GM12878 (cell line): Measurements from ENCODE around the gene LMO2. TPM values are rescaled to one million over a fixed set of nuclear protein-coding genes. Genes with fewer than 3 reads are reported as not detected.

ENCODE experiments used
- BHLHE40 ChIP-seq, 2 experiments: fragments of 450-650 bp in 1 of 2; IDR thresholded peaks; 2 replicates each; pipeline ENCODE4 v1.6.1; 2011 to 2017; ENCODE audit warnings: low read depth in 2 of 2, borderline replicate concordance in 1 of 2, improper control_type of control experiment in 1 of 2, low read length in 1 of 2, mild to moderate bottlenecking in 1 of 2
- CBX5 ChIP-seq: sonication (generic); IDR thresholded peaks from 2 replicates; pipeline ENCODE4 v1.6.1; 2016; ENCODE audit warnings: low read depth, moderate library complexity, mild to moderate bottlenecking, inconsistent platforms
- CEBPB ChIP-seq, 2 experiments: fragments of 150-350 bp in 1 of 2; IDR thresholded peaks; 2 replicates each; pipeline ENCODE4 v1.6.1; 2012 to 2014; ENCODE audit warnings: low read depth in 2 of 2, low read length in 2 of 2, borderline replicate concordance in 1 of 2, inconsistent platforms in 1 of 2
- EGR1 ChIP-seq, 2 experiments: IDR thresholded peaks; 1 replicate in 1 of 2; 2 replicates in 1 of 2; pipeline ENCODE4 v1.6.1; 2011 to 2012; ENCODE audit warnings: low read depth in 2 of 2, low read length in 2 of 2, borderline replicate concordance in 1 of 2, mild to moderate bottlenecking in 1 of 2, moderate library complexity in 1 of 2
- HDAC6 ChIP-seq: fragments of 200-600 bp; sonication (generic); IDR thresholded peaks from one replicate; pipeline ENCODE4 v1.8.0; 2017; ENCODE audit warnings: antibody characterized with exemption; ENCODE audit not compliant: unreplicated experiment
- IKZF2 ChIP-seq, 2 experiments: fragments of 450-650 bp; IDR thresholded peaks; 2 replicates each; pipeline ENCODE4 v1.6.1; 2017; ENCODE audit warnings: mild to moderate bottlenecking in 2 of 2, moderate library complexity in 2 of 2
- MTA2 ChIP-seq: fragments of 450-650 bp; IDR thresholded peaks from 2 replicates; pipeline ENCODE4 v1.6.1; 2016; ENCODE audit warnings: low read depth, mild to moderate bottlenecking, moderate library complexity
- MYC ChIP-seq: IDR thresholded peaks from 2 replicates; pipeline ENCODE4 v1.6.1; 2011; ENCODE audit warnings: mild to moderate bottlenecking, low read length, moderate library complexity, inconsistent platforms; ENCODE audit not compliant: insufficient read depth, insufficient replicate concordance, insufficient read length, severe bottlenecking
- NR2F1 ChIP-seq: fragments of 450-650 bp; conservative IDR thresholded peaks from 2 replicates; pipeline ENCODE4 v1.6.1; 2017; ENCODE audit warnings: mild to moderate bottlenecking
- PAX8 ChIP-seq: fragments of 450-650 bp; IDR thresholded peaks from 2 replicates; pipeline ENCODE4 v1.6.1; 2017; ENCODE audit warnings: mild to moderate bottlenecking, moderate library complexity
- POU2F2 ChIP-seq: IDR thresholded peaks from 3 replicates; pipeline ENCODE4 v1.6.1; 2011; ENCODE audit warnings: low read depth, mild to moderate bottlenecking, low read length, borderline replicate concordance
- RELA ChIP-seq: fragments of 450-650 bp; IDR thresholded peaks from 2 replicates; pipeline ENCODE4 v1.8.0; 2014; ENCODE audit warnings: borderline replicate concordance; ENCODE audit not compliant: partially characterized antibody
- TAF1 ChIP-seq: IDR thresholded peaks from 2 replicates; pipeline ENCODE4 v1.6.1; 2011; ENCODE audit warnings: mild to moderate bottlenecking, low read depth, low read length, borderline replicate concordance
- YBX1 ChIP-seq: fragments of 450-650 bp; IDR thresholded peaks from 2 replicates; pipeline ENCODE4 v1.6.1; 2016; ENCODE audit warnings: antibody characterized with exemption
- ZNF687 ChIP-seq: fragments of 450-650 bp; IDR thresholded peaks from 2 replicates; pipeline ENCODE4 v1.6.1; 2017; ENCODE audit warnings: mild to moderate bottlenecking, moderate library complexity
- polyA plus RNA-seq, 11 experiments: library from polyadenylated mRNA; depleted of rRNA in 4 of 11; unstranded in 6 of 11; stranded (reverse) in 5 of 11; fragments of >200 nt; fragmentation: Nextera tagmentation in 4 of 11; fragmentation: Illumina TruSeq in 1 of 11; extraction: Ambion mirVana in 4 of 11; extraction: Trizol in 1 of 11; gene quantifications; 1 replicate in 1 of 11; 2 replicates in 10 of 11; pipeline versions ENCODE4 v1.2.1 to v1.2.3, GENCODE V29; 2011 to 2016; ENCODE audit warnings: inconsistent platforms in 2 of 11, missing spikeins in 2 of 11, low read depth in 1 of 11
- total RNA-seq, 4 experiments: library from RNA; depleted of rRNA in 3 of 4; stranded (reverse); fragments of >200 nt in 3 of 4; fragmentation: Illumina TruSeq in 1 of 4; extraction: Trizol in 1 of 4; gene quantifications; 2 replicates each; pipeline versions ENCODE4 v1.2.1 to v1.2.3, GENCODE V29; 2013 to 2021
- TF ChIP-seq, protein P1 (sequence below): IDR thresholded peaks from 2 replicates; pipeline ENCODE4 v1.6.1; 2012; ENCODE audit warnings: mild to moderate bottlenecking, low read depth, low read length
- TF ChIP-seq, protein P2 (sequence below): IDR thresholded peaks from 2 replicates; pipeline ENCODE4 v1.6.1; 2011; ENCODE audit warnings: mild to moderate bottlenecking, low read depth, low read length, moderate library complexity; ENCODE audit not compliant: insufficient replicate concordance
- TF ChIP-seq, protein P3 (sequence below): IDR thresholded peaks from 2 replicates; pipeline ENCODE4 v1.6.1; 2012; ENCODE audit warnings: low read depth, low read length, improper control_type of control experiment

LMO2 gene
- total and polyA plus RNA-seq, 10 of the 15 experiments (the other 5 are each of a cell fraction or from before 2014, with no cell fraction given) = 0.29 to 1.9 (median 1.1) TPM; not detected in 1

DNA sequence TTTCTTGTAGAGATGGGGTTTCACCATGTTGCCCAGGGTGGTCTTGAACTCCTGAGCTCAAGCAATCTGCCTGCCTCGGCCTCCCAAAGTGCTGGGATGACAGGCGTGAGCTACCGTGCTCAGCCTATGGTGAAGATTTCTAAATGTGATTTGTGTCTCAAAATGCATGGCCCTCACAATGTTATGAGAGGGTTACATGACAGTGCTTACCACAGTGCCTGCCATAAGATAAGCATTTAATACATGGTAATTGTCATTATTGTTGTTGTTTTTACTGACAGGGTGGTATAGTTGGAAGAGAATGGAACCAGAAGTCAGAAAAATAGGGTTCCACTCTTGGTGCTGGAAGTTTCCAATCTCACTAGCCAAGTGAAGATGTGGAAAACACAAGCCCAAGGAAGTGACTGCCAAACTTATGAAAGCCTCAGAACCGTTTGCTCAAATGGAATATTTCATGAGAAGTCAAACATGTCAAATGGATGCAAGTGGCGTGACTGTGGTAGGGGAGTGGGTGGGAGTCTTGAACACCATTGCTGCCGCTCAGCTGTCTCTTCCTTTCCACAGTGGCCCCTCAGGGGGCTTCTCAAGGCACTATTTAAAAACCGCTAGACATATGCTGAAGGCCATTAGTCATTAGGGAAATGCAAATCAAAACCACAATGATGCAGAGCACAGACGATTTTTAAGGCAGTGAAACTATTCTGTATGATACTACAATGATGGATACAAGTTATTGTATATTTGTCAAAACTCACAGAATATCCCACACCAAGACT lies 29.1 kb upstream of the LMO2 start (continued):
- TF ChIP-seq, protein P1, sequence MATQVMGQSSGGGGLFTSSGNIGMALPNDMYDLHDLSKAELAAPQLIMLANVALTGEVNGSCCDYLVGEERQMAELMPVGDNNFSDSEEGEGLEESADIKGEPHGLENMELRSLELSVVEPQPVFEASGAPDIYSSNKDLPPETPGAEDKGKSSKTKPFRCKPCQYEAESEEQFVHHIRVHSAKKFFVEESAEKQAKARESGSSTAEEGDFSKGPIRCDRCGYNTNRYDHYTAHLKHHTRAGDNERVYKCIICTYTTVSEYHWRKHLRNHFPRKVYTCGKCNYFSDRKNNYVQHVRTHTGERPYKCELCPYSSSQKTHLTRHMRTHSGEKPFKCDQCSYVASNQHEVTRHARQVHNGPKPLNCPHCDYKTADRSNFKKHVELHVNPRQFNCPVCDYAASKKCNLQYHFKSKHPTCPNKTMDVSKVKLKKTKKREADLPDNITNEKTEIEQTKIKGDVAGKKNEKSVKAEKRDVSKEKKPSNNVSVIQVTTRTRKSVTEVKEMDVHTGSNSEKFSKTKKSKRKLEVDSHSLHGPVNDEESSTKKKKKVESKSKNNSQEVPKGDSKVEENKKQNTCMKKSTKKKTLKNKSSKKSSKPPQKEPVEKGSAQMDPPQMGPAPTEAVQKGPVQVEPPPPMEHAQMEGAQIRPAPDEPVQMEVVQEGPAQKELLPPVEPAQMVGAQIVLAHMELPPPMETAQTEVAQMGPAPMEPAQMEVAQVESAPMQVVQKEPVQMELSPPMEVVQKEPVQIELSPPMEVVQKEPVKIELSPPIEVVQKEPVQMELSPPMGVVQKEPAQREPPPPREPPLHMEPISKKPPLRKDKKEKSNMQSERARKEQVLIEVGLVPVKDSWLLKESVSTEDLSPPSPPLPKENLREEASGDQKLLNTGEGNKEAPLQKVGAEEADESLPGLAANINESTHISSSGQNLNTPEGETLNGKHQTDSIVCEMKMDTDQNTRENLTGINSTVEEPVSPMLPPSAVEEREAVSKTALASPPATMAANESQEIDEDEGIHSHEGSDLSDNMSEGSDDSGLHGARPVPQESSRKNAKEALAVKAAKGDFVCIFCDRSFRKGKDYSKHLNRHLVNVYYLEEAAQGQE = no peak
- TF ChIP-seq RELA (no peak), IKZF2 (IDR thresholded peaks at IDR 0.05) (peak; percentile 72 to 74), BHLHE40 (IDR thresholded peaks at IDR 0.05; ENCODE audit: borderline replicate concordance in 1 of 2, low read depth in 2 of 2, low read length in 1 of 2) (peak; percentile 83 to 87), MYC (no peak), PAX8 (no peak), ZNF687 (no peak), TAF1 (no peak), MTA2 (peak; percentile 93), POU2F2 (peak; percentile 99), CEBPB (IDR thresholded peaks at IDR 0.05; ENCODE audit: borderline replicate concordance in 1 of 2, low read depth in 2 of 2, low read length in 2 of 2) (peak in 1 of 2 experiments; percentile 67; a peak in 2 of 4 replicates), NR2F1 (no peak), HDAC6 (no peak), CBX5 (peak; percentile 95), EGR1 (IDR thresholded peaks at IDR 0.05; ENCODE audit: borderline replicate concordance in 1 of 2, low read depth in 2 of 2, low read length in 2 of 2) (peak in 1 of 2 experiments; percentile 75; a peak in 2 of 3 replicates), YBX1 (no peak)
- TF ChIP-seq, protein P2, sequence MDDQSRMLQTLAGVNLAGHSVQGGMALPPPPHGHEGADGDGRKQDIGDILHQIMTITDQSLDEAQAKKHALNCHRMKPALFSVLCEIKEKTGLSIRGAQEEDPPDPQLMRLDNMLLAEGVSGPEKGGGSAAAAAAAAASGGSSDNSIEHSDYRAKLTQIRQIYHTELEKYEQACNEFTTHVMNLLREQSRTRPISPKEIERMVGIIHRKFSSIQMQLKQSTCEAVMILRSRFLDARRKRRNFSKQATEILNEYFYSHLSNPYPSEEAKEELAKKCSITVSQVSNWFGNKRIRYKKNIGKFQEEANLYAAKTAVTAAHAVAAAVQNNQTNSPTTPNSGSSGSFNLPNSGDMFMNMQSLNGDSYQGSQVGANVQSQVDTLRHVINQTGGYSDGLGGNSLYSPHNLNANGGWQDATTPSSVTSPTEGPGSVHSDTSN = peak; percentile 45
- TF ChIP-seq, protein P3, sequence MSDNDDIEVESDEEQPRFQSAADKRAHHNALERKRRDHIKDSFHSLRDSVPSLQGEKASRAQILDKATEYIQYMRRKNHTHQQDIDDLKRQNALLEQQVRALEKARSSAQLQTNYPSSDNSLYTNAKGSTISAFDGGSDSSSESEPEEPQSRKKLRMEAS = no peak
